ENCODE measurements around the gene EEFSEC. TPM values are rescaled to one million over a fixed set of nuclear protein-coding genes. Genes with fewer than 3 reads are reported as not detected.

The EEFSEC gene
- total RNA-seq, 4 donors from 2014 or later = 11.5 to 18.7 (median 14.9) TPM

GRCh38 chr3:128144512-128145187 lies 8.6 kb upstream of the EEFSEC start:
- no peak for DNase-seq
- no peaks in the 10 kb centered on the region for H3K9me3 ChIP-seq
- H3K4me3 ChIP-seq = no peak overlapping the region
- no peak for TF ChIP-seq CTCF (IDR thresholded peaks at IDR 0.05)
- no peak for TF ChIP-seq POLR2A (IDR thresholded peaks at IDR 0.05)
- no peaks in the 10 kb centered on the region for H3K27me3 ChIP-seq
- H3K36me3 ChIP-seq = no peaks in the 10 kb centered on the region
- no peaks in the 10 kb centered on the region for H3K4me1 ChIP-seq
- intact Hi-C loops (cut with DNase I) = no loop called here
- H3K27ac ChIP-seq = no peak overlapping the region
- WGBS, 2 donors = 51 to 76% methylated on average over 4 to 5 of the region's 5 CpGs

- no peak for DNase-seq
Observed at GRCh38 chr3:128145279-128145678, 8.0 kb upstream of the EEFSEC start.

DNA sequence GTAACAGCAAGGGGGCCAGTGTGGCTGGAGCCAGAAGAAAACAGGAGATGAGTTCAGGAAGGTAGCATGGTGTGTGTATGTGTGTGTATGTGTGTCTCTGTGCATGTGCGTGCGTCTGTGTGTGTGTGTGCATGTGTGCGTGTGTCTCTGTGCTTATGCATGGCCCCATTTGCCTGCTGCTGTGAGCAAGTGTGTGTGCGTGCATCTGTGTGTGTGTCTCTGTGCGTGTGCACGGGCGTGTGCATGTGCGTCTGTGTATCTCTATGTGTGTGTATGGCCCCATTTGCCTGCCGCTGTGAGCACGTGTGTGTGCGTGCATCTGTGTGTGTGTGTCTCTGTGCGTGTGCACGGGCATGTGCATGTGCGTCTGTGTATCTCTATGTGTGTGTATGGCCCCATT lies 7.1 kb upstream of the EEFSEC start:
- no peak overlapping the region for H3K27ac ChIP-seq
- TF ChIP-seq POLR2A (IDR thresholded peaks at IDR 0.05) (no peak), CTCF (IDR thresholded peaks at IDR 0.05) (no peak)

More at GRCh38 chr3:128145279-128145678, 8.0 kb upstream of the EEFSEC start:
- H3K27me3 ChIP-seq = no peaks in the 10 kb centered on the region
- no peaks in the 10 kb centered on the region for H3K36me3 ChIP-seq
- WGBS, 2 donors = 69 to 78% methylated on average over 5 of the region's 6 CpGs
- H3K27ac ChIP-seq = no peak overlapping the region
- intact Hi-C loops (cut with DNase I) = no loop called here
- H3K4me1 ChIP-seq = no peaks in the 10 kb centered on the region
- H3K4me3 ChIP-seq = no peak overlapping the region
- TF ChIP-seq POLR2A (IDR thresholded peaks at IDR 0.05) (no peak), CTCF (IDR thresholded peaks at IDR 0.05) (no peak)
- H3K9me3 ChIP-seq = no peaks in the 10 kb centered on the region

GRCh38 chr3:128149650-128150049 lies 3.6 kb upstream of the EEFSEC start:
- Histone ChIP-seq H3K4me3 (no peak overlapping the region), H3K9me3 (no peaks in the 10 kb centered on the region), H3K27me3 (no peaks in the 10 kb centered on the region), H3K4me1 (peaks cover 5 to 9% (median 7%) of the 10 kb centered on the region in 3 donors), H3K27ac (no peak overlapping the region), H3K36me3 (no peaks in the 10 kb centered on the region)
- 74 to 86% methylated on average over 5 of the region's 5 CpGs for WGBS, 2 donors
- no peak for TF ChIP-seq POLR2A (IDR thresholded peaks at IDR 0.05)
- no peak for TF ChIP-seq CTCF (IDR thresholded peaks at IDR 0.05)
- intact Hi-C loops (cut with DNase I) = no loop called here
- no peak for DNase-seq

More for the DNA sequence above, 7.1 kb upstream of the EEFSEC start:
- Histone ChIP-seq H3K36me3 (no peaks in the 10 kb centered on the region), H3K4me3 (no peak overlapping the region), H3K9me3 (no peaks in the 10 kb centered on the region), H3K4me1 (no peaks in the 10 kb centered on the region), H3K27me3 (no peaks in the 10 kb centered on the region)
- no peak for DNase-seq
- WGBS, 2 donors = 88 to 95% methylated on average over 11 to 14 of the region's 14 CpGs
- intact Hi-C loops (cut with DNase I) = no loop called here

DNA sequence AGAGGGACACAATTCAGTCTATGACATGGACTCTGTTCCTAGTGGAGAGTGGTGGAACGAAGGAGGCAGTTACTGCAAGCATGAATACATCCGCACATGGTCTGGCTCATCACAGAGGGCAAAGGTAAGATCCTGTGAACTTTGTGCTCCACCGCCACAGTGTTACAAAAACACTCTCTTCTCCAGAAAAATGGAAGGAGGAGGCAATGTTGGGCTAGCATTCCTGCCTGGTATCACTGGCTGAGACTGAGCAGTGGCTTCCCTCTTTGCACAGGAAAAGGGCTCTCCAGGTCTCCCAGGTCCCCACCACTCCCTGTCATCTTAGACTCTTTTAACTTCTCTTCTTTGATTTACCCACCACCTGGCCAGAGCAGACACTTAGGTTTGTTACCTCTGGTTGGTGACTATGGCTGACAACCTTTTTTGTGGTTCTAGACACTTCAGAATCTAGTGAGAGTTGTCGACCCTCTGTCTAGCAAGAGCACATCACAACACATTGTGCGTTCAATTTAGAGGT lies 1.5 kb upstream of the EEFSEC start:
- 82 to 92% methylated on average over 3 to 5 of the region's 5 CpGs for WGBS, 2 donors
- Histone ChIP-seq H3K27me3 (no peaks in the 10 kb centered on the region), H3K9me3 (no peaks in the 10 kb centered on the region), H3K4me3 (no peak overlapping the region), H3K4me1 (peaks cover 5 to 13% (median 8%) of the 10 kb centered on the region in 3 donors), H3K36me3 (peaks cover 0 to 6% (median 0%) of the 10 kb centered on the region in 3 donors), H3K27ac (no peak overlapping the region)
- TF ChIP-seq POLR2A (IDR thresholded peaks at IDR 0.05) (no peak), CTCF (IDR thresholded peaks at IDR 0.05) (no peak)
- intact Hi-C loops (cut with DNase I) = no loop called here
- no peak for DNase-seq

Measured in esophagus squamous epithelium (tissue), 5 donors.